OCI-LY7 (cell line): Measurements from ENCODE around the gene FRZB. TPM values are rescaled to one million over a fixed set of nuclear protein-coding genes. Genes with fewer than 3 reads are reported as not detected.

Source experiments
- BruUV-seq: library from RNA; stranded (reverse); fragments of 400-500 nt; replicated peaks from 2 replicates; lab custom pipeline; 2021; lab: Mats Ljungman, UMichigan
- CTCF ChIA-PET: fragments of 300-600 bp; sonication (Branson Sonifier 250); formaldehyde crosslinking; loops from one replicate; lab custom pipeline; 2022; ENCODE audit warnings: antibody characterized with exemption; ENCODE audit not compliant: unreplicated experiment; lab: Charles Lee
- POLR2A ChIA-PET: fragments of 300-600 bp; sonication (Branson Sonifier 250); formaldehyde crosslinking; loops from one replicate; lab custom pipeline; 2022; ENCODE audit warnings: antibody characterized with exemption; lab: Charles Lee
- DNase-seq: peaks from one replicate; pipeline ENCODE4 v3.0.0-alpha.2; 2015; ENCODE audit warnings: low spot score
- H2AFZ ChIP-seq: fragments of 200-600 bp; sonication (generic), shearing (Covaris generic); 2 replicates; pipeline ENCODE4 v1.6.1; 2014; ENCODE audit warnings: mild to moderate bottlenecking, antibody characterized with exemption, low read length, moderate library complexity
- H3K27ac ChIP-seq: fragments of 200-600 bp; sonication (generic); 2 replicates; pipeline ENCODE4 v1.5.1; 2014; ENCODE audit warnings: mixed run types, low read depth, mild to moderate bottlenecking, moderate library complexity, low read length, inconsistent platforms; ENCODE audit not compliant: poor library complexity, severe bottlenecking
- H3K36me3 ChIP-seq: fragments of 200-600 bp; sonication (generic); 2 replicates; pipeline ENCODE4 v1.6.1; 2014; ENCODE audit warnings: mild to moderate bottlenecking, antibody characterized with exemption, low read length, moderate library complexity, mixed read lengths; ENCODE audit not compliant: insufficient read depth
- H3K4me1 ChIP-seq: fragments of 200-600 bp; sonication (generic); 2 replicates; pipeline ENCODE4 v1.5.1; 2014; ENCODE audit warnings: mild to moderate bottlenecking, low read length; ENCODE audit not compliant: insufficient read depth, poor library complexity, severe bottlenecking
- H3K4me2 ChIP-seq: fragments of 200-600 bp; sonication (generic); 2 replicates; pipeline ENCODE4 v1.6.1; 2014; ENCODE audit warnings: mild to moderate bottlenecking, low read length
- H3K4me3 ChIP-seq: fragments of 200-600 bp; sonication (generic); 2 replicates; pipeline ENCODE4 v1.5.1; 2014; ENCODE audit warnings: mild to moderate bottlenecking, low read depth, low read length; ENCODE audit not compliant: poor library complexity, severe bottlenecking
- H3K79me2 ChIP-seq: fragments of 200-600 bp; sonication (generic); 2 replicates; pipeline ENCODE4 v1.6.1; 2016; ENCODE audit warnings: low read depth, mild to moderate bottlenecking, low read length, moderate library complexity, mixed read lengths; ENCODE audit not compliant: insufficient read depth
- H3K9me2 ChIP-seq: fragments of 200-600 bp; sonication (generic); 2 replicates; pipeline ENCODE4 v1.6.1; 2016; ENCODE audit warnings: mild to moderate bottlenecking, low read length, mixed read lengths; ENCODE audit not compliant: insufficient read depth
- H3K9me3 ChIP-seq: fragments of 200-600 bp; sonication (generic); 2 replicates; pipeline ENCODE4 v1.6.1; 2014; ENCODE audit warnings: mild to moderate bottlenecking, mixed run types, low read length, mixed read lengths
- H4K20me1 ChIP-seq: fragments of 200-600 bp; sonication (generic); 2 replicates; pipeline ENCODE4 v1.6.1; 2014; ENCODE audit warnings: mild to moderate bottlenecking, antibody characterized with exemption, low read length, moderate library complexity, mixed read lengths; ENCODE audit not compliant: insufficient read depth
- CTCF ChIP-seq: fragments of 200-600 bp; sonication (generic); conservative IDR thresholded peaks from 2 replicates; pipeline ENCODE4 v1.5.1; 2014; ENCODE audit warnings: mild to moderate bottlenecking, antibody characterized with exemption, low read length, moderate library complexity, mixed read lengths
- EZH2phosphoT487 ChIP-seq: fragments of 200-600 bp; sonication (generic); IDR thresholded peaks from 2 replicates; pipeline ENCODE4 v1.6.1; 2018; ENCODE audit warnings: low read depth, borderline replicate concordance, mild to moderate bottlenecking, mixed run types, antibody characterized with exemption, low read length, moderate library complexity, mixed read lengths
- intact Hi-C: fragments of 100-400 bp; cut with micrococcal nuclease; formaldehyde crosslinking; loops from one replicate; pipeline ENCODE4 v1.10.0; 2022; ENCODE audit not compliant: unreplicated experiment
- total RNA-seq, 2 experiments: library from RNA; depleted of rRNA in 1 of 2; stranded (reverse); fragments of >200 nt in 1 of 2; shearing (Covaris generic) in 1 of 2; gene quantifications; 2 replicates each; pipeline ENCODE4 v1.2.3, GENCODE V29; 2014 to 2022

FRZB gene
- total RNA-seq, 2 experiments from 2014 or later: not detected

GRCh38 chr2:182887753-182888415, 21.4 kb upstream of the FRZB start:
- peaks cover 33% of the 10 kb centered on the region for H3K4me1 ChIP-seq
- ChIA-PET CTCF (no interaction called here), POLR2A (interaction anchor here (0.5 to 1.0 kb wide), 3 partner anchors 19 to 639 kb away, joined by 3 read pairs; no protein-coding TSS in a partner anchor)
- H3K27ac ChIP-seq: peak overlapping the region; percentile 63
- H3K4me3 ChIP-seq: peak overlapping the region; percentile 37
- TF ChIP-seq CTCF (no peak), EZH2phosphoT487 (no peak)
- H2AFZ ChIP-seq: peak overlapping the region; percentile 94
- H4K20me1 ChIP-seq: no peaks in the 10 kb centered on the region
- no peaks in the 10 kb centered on the region for H3K79me2 ChIP-seq
- peaks cover 8% of the 10 kb centered on the region; the same call in 1 of the 2 replicates for H3K9me3 ChIP-seq
- DNase-seq: peak; percentile 82
- H3K9me2 ChIP-seq: no peaks in the 10 kb centered on the region
- BruUV-seq: no TSS peak
- intact Hi-C loops: no loop called here
- H3K36me3 ChIP-seq: no peaks in the 10 kb centered on the region; the same call in 1 of the 2 replicates
- peak overlapping the region; percentile 56 for H3K4me2 ChIP-seq

DNA sequence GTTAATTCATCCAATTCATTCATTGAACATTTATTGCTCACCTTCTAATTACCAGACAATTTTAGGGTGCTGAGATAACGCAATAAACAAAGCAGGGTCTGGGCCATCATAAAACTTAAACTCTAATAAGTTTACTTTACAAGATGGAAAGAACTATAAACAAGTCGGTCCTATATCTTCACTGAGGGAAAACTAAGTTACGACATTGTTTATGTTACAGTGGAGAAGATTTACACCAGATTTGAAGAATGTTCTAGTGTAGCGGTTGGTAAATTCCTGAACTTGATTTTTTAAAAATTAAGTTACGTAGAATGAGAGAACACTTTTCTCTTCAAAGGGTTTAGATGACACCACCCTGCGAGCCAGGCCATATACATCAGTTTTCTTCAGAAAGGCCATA, 20.7 kb upstream of the FRZB start:
- no peaks in the 10 kb centered on the region for H3K9me2 ChIP-seq
- TF ChIP-seq CTCF: no peak
- no peak for TF ChIP-seq EZH2phosphoT487
- intact Hi-C loops: no loop called here
- peaks cover 8% of the 10 kb centered on the region; the same call in 1 of the 2 replicates for H3K9me3 ChIP-seq
- H3K4me3 ChIP-seq: peak overlapping the region; percentile 37
- DNase-seq: no peak
- no peaks in the 10 kb centered on the region for H4K20me1 ChIP-seq
- no peaks in the 10 kb centered on the region for H3K79me2 ChIP-seq
- no peaks in the 10 kb centered on the region; the same call in 1 of the 2 replicates for H3K36me3 ChIP-seq
- BruUV-seq: no TSS peak
- ChIA-PET CTCF (no interaction called here), POLR2A (no interaction called here)
- H3K4me1 ChIP-seq: peaks cover 33% of the 10 kb centered on the region
- H3K27ac ChIP-seq: peak overlapping the region; percentile 63
- peak overlapping the region; percentile 56 for H3K4me2 ChIP-seq
- peak overlapping the region; percentile 94; the same call in 1 of the 2 replicates for H2AFZ ChIP-seq

DNA sequence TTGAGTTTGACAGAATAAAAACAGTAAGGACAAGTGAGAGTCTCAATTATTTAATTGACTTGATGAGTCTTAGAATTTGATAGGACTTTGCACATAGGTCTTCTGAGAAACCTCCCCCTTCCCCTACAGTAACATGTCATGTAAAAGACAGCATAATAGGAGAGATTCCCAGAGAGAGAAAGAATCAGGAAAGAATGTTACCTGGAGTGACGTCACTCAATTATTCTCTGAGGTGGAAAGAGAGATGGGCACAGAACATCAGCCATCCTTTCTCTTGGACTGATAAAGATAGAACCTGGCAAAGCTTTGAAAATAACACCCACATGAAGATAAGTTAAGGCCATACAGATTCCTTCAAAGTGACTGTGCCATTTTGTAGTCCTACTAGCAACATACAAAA, 19.3 kb upstream of the FRZB start:
- DNase-seq: no peak
- no peak for TF ChIP-seq EZH2phosphoT487
- TF ChIP-seq CTCF: no peak
- Histone ChIP-seq H4K20me1 (no peaks in the 10 kb centered on the region), H2AFZ (peak overlapping the region; percentile 25; the same call in 1 of the 2 replicates), H3K4me2 (no peak overlapping the region), H3K79me2 (no peaks in the 10 kb centered on the region), H3K9me3 (peaks cover 8% of the 10 kb centered on the region; the same call in 1 of the 2 replicates), H3K4me3 (no peak overlapping the region), H3K4me1 (peaks cover 33% of the 10 kb centered on the region), H3K27ac (no peak overlapping the region), H3K9me2 (no peaks in the 10 kb centered on the region), H3K36me3 (no peaks in the 10 kb centered on the region; the same call in 1 of the 2 replicates)
- BruUV-seq: no TSS peak
- ChIA-PET POLR2A (no interaction called here), CTCF (no interaction called here)
- intact Hi-C loops: no loop called here
